ENCODE data around the gene IL4R. TPM values are rescaled to one million over a fixed set of nuclear protein-coding genes. Genes with fewer than 3 reads are reported as not detected.

The IL4R gene
- total and polyA plus RNA-seq, 10 of the 15 experiments (the other 5 are each of a cell fraction or from before 2014, with no cell fraction given): 2.6 to 70.4 (median 36.6) TPM

DNA sequence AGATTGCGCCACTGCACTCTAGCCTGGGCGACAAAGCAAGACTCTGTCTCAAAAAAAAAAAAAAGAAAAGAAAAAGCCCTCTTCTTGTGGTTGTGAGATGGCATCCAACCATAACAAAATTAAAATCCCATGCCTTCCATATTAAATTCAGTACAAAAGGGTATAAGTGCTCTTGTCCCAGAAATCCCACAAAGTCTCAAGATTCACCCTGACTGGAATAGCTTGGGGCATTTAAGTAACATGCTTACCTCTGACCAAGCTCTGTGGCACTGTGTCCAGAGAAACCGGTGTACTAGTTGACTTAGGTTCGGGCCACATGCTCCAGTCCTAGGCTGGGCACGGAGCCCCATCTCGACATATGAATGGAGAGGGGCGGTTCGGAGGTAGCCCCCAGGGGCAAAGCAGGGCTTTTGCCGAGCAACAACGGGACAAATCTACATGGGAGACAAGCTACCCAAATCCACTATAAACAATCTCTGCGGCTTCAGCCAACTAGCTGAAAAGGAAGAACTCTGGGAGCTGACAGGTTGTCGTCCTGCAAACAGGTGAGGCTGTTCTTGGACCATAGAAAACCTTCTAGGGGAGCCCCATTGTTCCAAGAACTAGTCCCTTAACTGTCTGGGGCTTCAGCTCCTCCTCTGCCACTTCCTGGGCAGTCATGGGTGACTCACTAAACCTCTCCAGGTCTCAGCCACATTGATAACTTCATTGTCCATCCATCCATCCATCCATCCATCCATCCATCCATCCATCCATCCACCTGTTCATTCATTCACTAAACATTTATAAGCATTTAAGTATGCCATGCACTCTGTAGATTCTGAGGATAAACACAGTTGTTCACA, 10.3 kb upstream of the IL4R start (continued):
- TF ChIP-seq RELB (IDR thresholded peaks at IDR 0.05; ENCODE audit: low read depth) (no peak), EED (IDR thresholded peaks at IDR 0.05; ENCODE audit: low read depth) (no peak), SMARCA5 (IDR thresholded peaks at IDR 0.05) (no peak), CEBPZ (IDR thresholded peaks at IDR 0.05; ENCODE audit: low read depth, low read length) (no peak)

DNA sequence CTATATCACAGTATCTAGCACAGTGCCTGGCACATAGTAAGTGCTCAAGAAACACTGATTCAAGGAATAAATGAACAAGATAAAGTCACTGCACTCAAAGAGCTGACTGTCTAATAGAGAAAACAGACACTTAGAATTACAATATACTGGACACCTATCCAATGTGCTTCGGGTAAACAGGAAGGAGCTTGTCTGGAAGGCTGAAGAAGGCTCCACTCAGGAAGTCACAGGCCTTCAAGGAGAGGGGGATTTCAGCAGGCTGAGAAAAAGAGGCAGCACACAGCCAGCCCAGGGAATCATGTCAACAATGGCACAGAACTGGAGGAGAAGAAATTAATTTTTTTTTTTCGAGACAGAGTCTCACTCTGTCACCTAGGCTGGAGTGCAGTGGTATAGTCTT, 9.7 kb upstream of the IL4R start:
- no peak for DNase-seq (ENCODE audit: low read depth, low spot score)
- SMC1A ChIA-PET (ENCODE audit: uncharacterized antibody, unreplicated experiment): interaction anchor here (0.7 to 2.6 kb wide), 4 partner anchors 9 to 19 kb away, joined by 4 to 6 read pairs (median 4); no protein-coding TSS in a partner anchor
- H3K9ac ChIP-seq (ENCODE audit: control insufficient read depth, insufficient read depth, low read length): no peak overlapping the region
- POLR2A ChIA-PET: interaction anchor here (0.6 kb wide), 1 partner anchor 56 kb away, joined by 4 read pairs; no protein-coding TSS in a partner anchor
- H3K4me1 ChIP-seq (ENCODE audit: control insufficient read depth, insufficient read depth, low read length): peaks cover 23% of the 10 kb centered on the region
- H3K9me3 ChIP-seq (replicated peaks; ENCODE audit: control insufficient read depth, insufficient read depth, low read length): peaks cover 5% of the 10 kb centered on the region
- no peak overlapping the region for H3K4me3 ChIP-seq
- in situ Hi-C loops (cut with MboI) (no loop called here), intact Hi-C loops (cut with micrococcal nuclease; ENCODE audit: unreplicated experiment) (no loop called here)
- no peaks in the 10 kb centered on the region for H3K79me2 ChIP-seq (ENCODE audit: control insufficient read depth, insufficient read depth, low read length)
- RAD21 ChIA-PET (ENCODE audit: unreplicated experiment): interaction anchor here (1.0 kb wide), 1 partner anchor 19 kb away, joined by 3 read pairs; no protein-coding TSS in a partner anchor
- TF ChIP-seq ZNF207 (IDR thresholded peaks at IDR 0.05; ENCODE audit: borderline replicate concordance) (no peak), SREBF2 (IDR thresholded peaks at IDR 0.05; ENCODE audit: low read length) (no peak)
- no peak for ATAC-seq
- H4K20me1 ChIP-seq (ENCODE audit: control insufficient read depth, insufficient read depth): no peaks in the 10 kb centered on the region
- CTCF ChIA-PET: interaction anchor here (1.2 kb wide), 1 partner anchor 69 kb away, joined by 3 read pairs; no protein-coding TSS in a partner anchor
- no peaks in the 10 kb centered on the region for H3K27me3 ChIP-seq (replicated peaks in 1 of 2; ENCODE audit: control insufficient read depth in 2 of 2, insufficient read depth in 2 of 2, low read length in 1 of 2)
- H3K27ac ChIP-seq (ENCODE audit: control insufficient read depth, insufficient read depth): no peak overlapping the region
- 0% methylated on average over 2 of the region's 2 CpGs for WGBS (ENCODE audit: insufficient coverage, insufficient replicate concordance, low lambda C conversion rate, missing lambda C conversion rate)
- H2AFZ ChIP-seq (ENCODE audit: control insufficient read depth, low read depth, low read length): no peak overlapping the region
- BruUV-seq (replicated peaks): no TSS peak
- no peak overlapping the region for H3K4me2 ChIP-seq (ENCODE audit: control insufficient read depth, insufficient read depth)
- FAIRE-seq: no peak
- no peaks in the 10 kb centered on the region for H3K36me3 ChIP-seq (ENCODE audit: control insufficient read depth in 2 of 2, insufficient read depth in 2 of 2, low read length in 1 of 2)
